Spinal cord (tissue), 10 donors: ENCODE results near the gene UNC79. TPM values are rescaled to one million over a fixed set of nuclear protein-coding genes. Genes with fewer than 3 reads are reported as not detected.
"Not testable (repeated sequence)": the region's sequence is repeated elsewhere in the genome, so short reads cannot be mapped to it uniquely, and the experiment has no call there.

Source experiments
- DNase-seq, 6 donors: peaks; one replicate each; pipeline versions ENCODE4 v3.0.0 to v3.0.0-alpha.2; 2013 to 2015; ENCODE audit warnings: low spot score in 6 of 6, low read depth in 4 of 6
- H3K27ac ChIP-seq: one replicate; pipeline ENCODE4 v1.5.1; 2013; ENCODE audit warnings: low read depth, low read length, control low read depth
- H3K27me3 ChIP-seq: one replicate; pipeline ENCODE4 v1.6.1; 2013; ENCODE audit warnings: low read length; ENCODE audit not compliant: control insufficient read depth, insufficient read depth
- H3K36me3 ChIP-seq: one replicate; pipeline ENCODE4 v1.6.1; 2013; ENCODE audit warnings: low read length; ENCODE audit not compliant: control insufficient read depth, insufficient read depth
- H3K4me1 ChIP-seq: one replicate; pipeline ENCODE4 v1.6.1; 2013; ENCODE audit warnings: low read length; ENCODE audit not compliant: control insufficient read depth, insufficient read depth
- H3K4me3 ChIP-seq: one replicate; pipeline ENCODE4 v1.5.1; 2013; ENCODE audit warnings: low read depth, low read length, control low read depth
- H3K9me3 ChIP-seq: one replicate; pipeline ENCODE4 v1.6.1; 2013; ENCODE audit warnings: low read length; ENCODE audit not compliant: control insufficient read depth, insufficient read depth
- WGBS: methylation state at CpG from one replicate; pipeline ENCODE4 v1.1.5; 2013; ENCODE audit warnings: missing lambda C conversion rate; ENCODE audit not compliant: insufficient coverage; 5-methylcytosine and 5-hydroxymethylcytosine counted together
- long read RNA-seq, 4 donors: transcript quantifications; one replicate each; lab custom pipeline, GENCODE V29; 2026
- polyA plus RNA-seq, 2 donors: library from polyadenylated mRNA; unstranded; fragments of 120-200 nt; gene quantifications; one replicate each; pipeline ENCODE4 v1.2.1, GENCODE V29; 2013; ENCODE audit not compliant: insufficient read length in 2 of 2
- total RNA-seq, 2 donors: library from RNA; depleted of rRNA in 1 of 2; stranded (reverse); fragments of 120-200 nt in 1 of 2; fragments of >200 nt in 1 of 2; gene quantifications; one replicate each; pipeline versions ENCODE4 v1.2.3 to v1.2.4, GENCODE V29; 2013 to 2014
- donor health status: healthy.

UNC79 gene
- total RNA-seq (10 to 100 TPM in 1 of 2 donors, 1 to 10 TPM in 1; 7.9 to 20.7 TPM), polyA plus RNA-seq (10 to 100 TPM; 15.0 to 15.2 TPM)
- long read RNA-seq, donor 1, partial matches to known transcripts: 0 of 3 reads
- long read RNA-seq, donor 1, other reads (novel, unspliced or antisense): 0 of 3 reads
- long read RNA-seq, donor 2: 0 reads
- long read RNA-seq, donor 3: 0 reads
- long read RNA-seq, donor 4: 0 reads

DNA sequence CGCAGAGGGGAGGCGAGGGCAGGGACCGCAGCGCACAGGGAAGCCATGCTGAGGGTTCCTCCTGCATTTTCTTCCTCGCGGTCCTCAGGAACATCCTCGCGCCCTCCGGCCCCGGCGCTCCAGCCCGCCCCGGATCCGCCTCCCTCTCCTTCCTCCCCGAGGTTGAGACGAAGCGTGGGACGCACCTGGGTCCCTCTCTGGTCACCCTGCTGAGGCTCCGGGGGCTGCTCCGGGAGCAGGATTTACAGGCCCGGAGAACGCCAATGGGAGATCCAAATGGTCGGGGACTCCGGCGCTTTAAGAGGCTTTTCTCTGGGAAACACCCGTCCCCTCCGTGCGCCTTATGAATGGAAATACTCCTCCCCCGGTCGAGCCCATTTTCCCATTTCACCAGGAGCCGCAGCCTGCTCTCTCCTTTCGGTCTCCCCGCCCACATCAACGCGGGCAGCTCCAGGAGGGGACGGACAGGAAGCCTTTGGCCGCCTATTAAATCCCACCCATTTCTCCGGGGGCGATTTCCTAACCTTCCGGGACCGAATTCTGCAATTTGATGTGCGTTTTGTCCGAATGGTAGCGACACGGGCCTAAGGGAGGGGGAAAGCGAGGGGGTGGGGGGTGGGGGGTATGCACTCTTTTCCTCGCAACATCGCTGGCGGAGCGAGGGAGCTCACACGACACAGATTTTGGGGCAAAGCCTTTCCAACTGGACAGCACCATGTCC, at the start of gene UNC79:
TSS of gene UNC79 (plus strand) at position 625 of the 721 bp plus-strand sequence. CDS start at position 716, 91 bp downstream.
- DNase-seq: peak; percentile 72 to 97 (median 84)
- peak within 1 kb of the TSS; percentile 63 for H3K27ac ChIP-seq
- H3K4me3 ChIP-seq: peak within 1 kb of the TSS; percentile 55
- no peaks in the 10 kb centered on the region for H3K9me3 ChIP-seq
- WGBS: 0% methylated on average over 35 of the region's 51 CpGs
- no peaks in the 10 kb centered on the region for H3K36me3 ChIP-seq
- H3K27me3 ChIP-seq: no peaks in the 10 kb centered on the region
- H3K4me1 ChIP-seq: peaks cover 6% of the 10 kb centered on the region

- Histone ChIP-seq H3K9me3 (no peaks in the 10 kb centered on the region), H3K36me3 (no peaks in the 10 kb centered on the region), H3K27ac (no peak overlapping the region), H3K27me3 (no peaks in the 10 kb centered on the region), H3K4me3 (no peak overlapping the region), H3K4me1 (no peaks in the 10 kb centered on the region)
- WGBS: 78% methylated on average over 1 of the region's 1 CpG
- no peak for DNase-seq
These were observed 49.1 kb upstream of the UNC79 start for GRCh38 chr14:93381644-93382043.

- no CpG with 5 or more reads among the region's 1 CpG for WGBS
- H3K4me1 ChIP-seq, H3K27ac ChIP-seq, H3K9me3 ChIP-seq, H3K36me3 ChIP-seq, DNase-seq, H3K4me3 ChIP-seq, H3K27me3 ChIP-seq: not testable (repeated sequence)
These were observed 46.5 kb upstream of the UNC79 start for GRCh38 chr14:93384256-93384655.

- no peak for DNase-seq
These were observed 35.5 kb upstream of the UNC79 start for GRCh38 chr14:93395231-93395630.

DNA sequence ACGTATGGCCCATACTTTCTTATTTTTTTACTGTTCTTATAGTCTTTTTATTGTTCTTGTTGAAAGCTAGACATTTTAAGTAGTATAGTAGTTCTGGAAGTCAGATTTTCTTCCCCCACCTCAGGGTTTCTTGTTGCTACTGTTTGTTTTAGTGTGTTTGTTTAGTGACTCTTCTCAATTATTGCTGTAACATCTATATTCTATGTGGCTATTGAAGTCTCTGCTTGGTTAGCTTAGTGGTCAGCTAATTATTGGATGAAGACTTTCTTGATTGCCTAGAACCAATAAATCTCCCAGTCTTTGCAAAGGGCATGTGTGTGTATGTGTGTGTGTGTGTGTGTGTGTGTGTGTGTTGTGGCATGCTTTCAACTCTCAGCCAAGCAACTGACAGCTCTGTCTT, 34.3 kb upstream of the UNC79 start:
- Histone ChIP-seq H3K9me3 (no peaks in the 10 kb centered on the region), H3K27ac (no peak overlapping the region)
- no CpG with 5 or more reads among the region's 1 CpG for WGBS

More at GRCh38 chr14:93395231-93395630, 35.5 kb upstream of the UNC79 start:
- Histone ChIP-seq H3K4me3 (no peak overlapping the region), H3K9me3 (no peaks in the 10 kb centered on the region), H3K36me3 (no peaks in the 10 kb centered on the region), H3K4me1 (no peaks in the 10 kb centered on the region), H3K27me3 (no peaks in the 10 kb centered on the region), H3K27ac (no peak overlapping the region)

DNA sequence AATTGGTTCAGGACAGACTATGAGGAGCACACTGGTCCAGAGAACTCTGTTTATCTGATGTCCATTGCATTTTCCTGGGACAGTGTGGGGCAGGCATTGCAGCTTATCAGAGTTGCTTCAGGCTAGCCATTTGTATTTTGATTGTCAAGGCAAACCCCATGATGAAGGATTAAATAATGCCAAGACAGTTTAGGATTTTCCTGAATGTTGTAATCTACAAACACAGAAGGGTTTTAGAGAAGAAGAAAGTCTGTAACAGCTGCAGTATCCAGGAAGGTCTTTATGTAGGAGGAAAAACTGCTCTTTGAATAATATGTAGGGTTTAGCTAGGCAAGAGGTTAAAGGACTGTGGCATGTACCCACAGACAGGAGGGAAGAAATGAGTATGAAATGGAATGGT, 32.2 kb upstream of the UNC79 start:
- Histone ChIP-seq H3K4me1 (no peaks in the 10 kb centered on the region), H3K27me3 (no peaks in the 10 kb centered on the region), H3K27ac (no peak overlapping the region), H3K4me3 (no peak overlapping the region), H3K36me3 (no peaks in the 10 kb centered on the region), H3K9me3 (no peaks in the 10 kb centered on the region)
- DNase-seq: no peak

More for the DNA sequence above, 34.3 kb upstream of the UNC79 start:
- Histone ChIP-seq H3K36me3 (no peaks in the 10 kb centered on the region), H3K4me1 (no peaks in the 10 kb centered on the region), H3K4me3 (no peak overlapping the region), H3K27me3 (no peaks in the 10 kb centered on the region)
- no peak for DNase-seq

GRCh38 chr14:93402951-93403350, 27.8 kb upstream of the UNC79 start:
- no peak for DNase-seq
- Histone ChIP-seq H3K27me3 (no peaks in the 10 kb centered on the region), H3K36me3 (no peaks in the 10 kb centered on the region), H3K27ac (no peak overlapping the region), H3K4me3 (no peak overlapping the region), H3K9me3 (no peaks in the 10 kb centered on the region), H3K4me1 (no peaks in the 10 kb centered on the region)
- 60% methylated on average over 1 of the region's 3 CpGs for WGBS

GRCh38 chr14:93410021-93410420, 20.7 kb upstream of the UNC79 start:
- no peak for DNase-seq
- Histone ChIP-seq H3K36me3 (no peaks in the 10 kb centered on the region), H3K27ac (no peak overlapping the region), H3K4me3 (no peak overlapping the region), H3K9me3 (peaks cover 1% of the 10 kb centered on the region), H3K4me1 (no peaks in the 10 kb centered on the region), H3K27me3 (no peaks in the 10 kb centered on the region)
- WGBS: 79% methylated on average over 2 of the region's 2 CpGs

DNA sequence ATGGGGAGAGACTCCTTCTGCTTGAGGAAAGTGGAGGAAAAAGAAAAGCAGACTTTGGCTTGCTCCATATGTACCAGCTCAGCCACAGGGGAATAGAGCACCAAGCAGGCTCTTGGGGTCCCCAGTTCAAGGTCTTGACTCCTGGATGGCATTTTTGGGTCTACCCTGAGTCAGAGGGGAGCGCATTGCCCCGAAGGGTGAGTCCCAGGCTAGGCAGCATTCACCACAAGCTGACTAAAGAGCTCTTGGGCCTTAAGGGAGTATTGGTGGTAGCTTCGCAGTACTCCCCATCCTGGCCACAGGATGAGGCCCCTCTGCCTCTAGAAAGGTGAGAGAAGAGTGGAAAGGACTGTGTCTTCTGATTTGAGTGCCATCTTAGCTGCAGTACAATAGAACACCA, 19.8 kb upstream of the UNC79 start:
- Histone ChIP-seq H3K27ac (no peak overlapping the region), H3K36me3 (no peaks in the 10 kb centered on the region), H3K4me3 (no peak overlapping the region), H3K9me3 (peaks cover 1% of the 10 kb centered on the region), H3K4me1 (no peaks in the 10 kb centered on the region), H3K27me3 (no peaks in the 10 kb centered on the region)
- DNase-seq: no peak
- 93% methylated on average over 2 of the region's 3 CpGs for WGBS

- WGBS: no CpG with 5 or more reads among the region's 1 CpG
- H3K4me3 ChIP-seq, H3K4me1 ChIP-seq, H3K27ac ChIP-seq, H3K9me3 ChIP-seq, H3K36me3 ChIP-seq, H3K27me3 ChIP-seq, DNase-seq: not testable (repeated sequence)
These were observed 5.6 kb upstream of the UNC79 start for GRCh38 chr14:93425136-93425535.
